ENCODE measurements around the gene AMACR. TPM values are rescaled to one million over a fixed set of nuclear protein-coding genes. Genes with fewer than 3 reads are reported as not detected.
A peak's percentile ranks its signal among the peaks of the same experiment; 100 is the strongest.

Gene AMACR
- total RNA-seq, 1 donor from 2014 or later, result 12.8 TPM

GRCh38 chr5:34008802-34009201, 952 bp upstream of the AMACR start:
- Mint-ChIP-seq H3K4me1 (ENCODE audit: unreplicated experiment) (peaks cover 39% of the 10 kb centered on the region), H3K9me3 (ENCODE audit: unreplicated experiment) (no peaks in the 10 kb centered on the region), H3K27ac (ENCODE audit: unreplicated experiment) (peak overlapping the region; percentile 91), H3K36me3 (ENCODE audit: unreplicated experiment) (peaks cover 13% of the 10 kb centered on the region), H3K4me3 (ENCODE audit: unreplicated experiment) (peak overlapping the region; percentile 91), H3K27me3 (ENCODE audit: unreplicated experiment) (no peaks in the 10 kb centered on the region)
- no peak for DNase-seq (ENCODE audit: extremely low spot score, unreplicated experiment)
- no peak for TF ChIP-seq CTCF (IDR thresholded peaks at IDR 0.05)

- H3K27ac Mint-ChIP-seq (ENCODE audit: unreplicated experiment), result peak overlapping the region; percentile 91
- peaks cover 25% of the 10 kb centered on the region for H3K36me3 Mint-ChIP-seq (ENCODE audit: unreplicated experiment)
- TF ChIP-seq CTCF (IDR thresholded peaks at IDR 0.05), result no peak
- no peak for DNase-seq (ENCODE audit: extremely low spot score, unreplicated experiment)
- no peaks in the 10 kb centered on the region for H3K27me3 Mint-ChIP-seq (ENCODE audit: unreplicated experiment)
- H3K4me3 Mint-ChIP-seq (ENCODE audit: unreplicated experiment), result peak overlapping the region; percentile 91
- H3K4me1 Mint-ChIP-seq (ENCODE audit: unreplicated experiment), result peaks cover 43% of the 10 kb centered on the region
- H3K9me3 Mint-ChIP-seq (ENCODE audit: unreplicated experiment), result no peaks in the 10 kb centered on the region
Observed at GRCh38 chr5:34007201-34007620, 639 bp downstream of the AMACR start.

- DNase-seq (ENCODE audit: extremely low spot score, unreplicated experiment), result no peak
- H3K27ac Mint-ChIP-seq (ENCODE audit: unreplicated experiment), result no peak overlapping the region
- TF ChIP-seq CTCF (IDR thresholded peaks at IDR 0.05), result no peak
- no peaks in the 10 kb centered on the region for H3K9me3 Mint-ChIP-seq (ENCODE audit: unreplicated experiment)
- H3K27me3 Mint-ChIP-seq (ENCODE audit: unreplicated experiment), result no peaks in the 10 kb centered on the region
- H3K36me3 Mint-ChIP-seq (ENCODE audit: unreplicated experiment), result peaks cover 27% of the 10 kb centered on the region
- no peak overlapping the region for H3K4me3 Mint-ChIP-seq (ENCODE audit: unreplicated experiment)
- H3K4me1 Mint-ChIP-seq (ENCODE audit: unreplicated experiment), result peaks cover 43% of the 10 kb centered on the region
Observed at GRCh38 chr5:34005681-34006080, 2.2 kb downstream of the AMACR start.

GRCh38 chr5:34005211-34005610, 2.6 kb downstream of the AMACR start:
- Mint-ChIP-seq H3K27ac (ENCODE audit: unreplicated experiment) (no peak overlapping the region), H3K27me3 (ENCODE audit: unreplicated experiment) (no peaks in the 10 kb centered on the region), H3K36me3 (ENCODE audit: unreplicated experiment) (peaks cover 27% of the 10 kb centered on the region), H3K4me1 (ENCODE audit: unreplicated experiment) (peaks cover 43% of the 10 kb centered on the region), H3K9me3 (ENCODE audit: unreplicated experiment) (no peaks in the 10 kb centered on the region), H3K4me3 (ENCODE audit: unreplicated experiment) (no peak overlapping the region)
- DNase-seq (ENCODE audit: extremely low spot score, unreplicated experiment), result no peak
- TF ChIP-seq CTCF (IDR thresholded peaks at IDR 0.05), result no peak

- H3K4me3 Mint-ChIP-seq (ENCODE audit: unreplicated experiment), result no peak overlapping the region
- no peaks in the 10 kb centered on the region for H3K9me3 Mint-ChIP-seq (ENCODE audit: unreplicated experiment)
- H3K27me3 Mint-ChIP-seq (ENCODE audit: unreplicated experiment), result no peaks in the 10 kb centered on the region
- peaks cover 29% of the 10 kb centered on the region for H3K36me3 Mint-ChIP-seq (ENCODE audit: unreplicated experiment)
- peaks cover 36% of the 10 kb centered on the region for H3K4me1 Mint-ChIP-seq (ENCODE audit: unreplicated experiment)
- no peak for DNase-seq (ENCODE audit: extremely low spot score, unreplicated experiment)
- H3K27ac Mint-ChIP-seq (ENCODE audit: unreplicated experiment), result peak overlapping the region; percentile 40
- no peak for TF ChIP-seq CTCF (IDR thresholded peaks at IDR 0.05)
Observed at GRCh38 chr5:34003941-34004340, 3.9 kb downstream of the AMACR start.
